SK-N-SH (cell line): Measurements from ENCODE around the gene SPON2. TPM values are rescaled to one million over a fixed set of nuclear protein-coding genes. Genes with fewer than 3 reads are reported as not detected.

Source experiments
- CTCF ChIA-PET: fragments of 300-600, 350-600 bp; formaldehyde crosslinking; extraction: SDS; loops from one replicate; lab custom pipeline; 2021; lab: Yijun Ruan, JAX
- POLR2A ChIA-PET: fragments of 350-600 bp; sonication (Branson Sonifier 250); formaldehyde crosslinking; extraction: SDS; loops from one replicate; lab custom pipeline; 2020; ENCODE audit warnings: antibody characterized with exemption, inconsistent platforms; lab: Yijun Ruan, JAX
- DNase-seq: peaks from one replicate; pipeline ENCODE4 v3.0.0; 2012
- H2AFZ ChIP-seq: fragments of 200-600 bp; sonication (generic); 2 replicates; pipeline ENCODE4 v1.8.1; 2016; ENCODE audit warnings: antibody characterized with exemption, mild to moderate bottlenecking, low read depth
- H3F3A ChIP-seq: fragments of 200-600 bp; sonication (generic); replicated peaks from 2 replicates; pipeline ENCODE3; 2016; ENCODE audit warnings: antibody characterized with exemption, mild to moderate bottlenecking; ENCODE audit not compliant: insufficient read depth
- H3K27ac ChIP-seq, 2 experiments: fragments of 200-500 bp in 1 of 2; fragments of 200-600 bp in 1 of 2; sonication (Bioruptor generic) in 1 of 2; sonication (generic), shearing (Covaris generic) in 1 of 2; 2 replicates each; pipeline versions ENCODE4 v1.5.1 to v1.6.1; 2014 to 2016; ENCODE audit warnings: low read depth in 2 of 2, inconsistent platforms in 1 of 2, low read length in 1 of 2, mild to moderate bottlenecking in 1 of 2, mixed read lengths in 1 of 2
- H3K27me3 ChIP-seq: fragments of 200-600 bp; sonication (generic), shearing (Covaris generic); 2 replicates; pipeline ENCODE4 v1.6.1; 2016; ENCODE audit warnings: mixed run types; ENCODE audit not compliant: insufficient read depth
- H3K36me3 ChIP-seq, 2 experiments: fragments of 200-500 bp in 1 of 2; fragments of 200-600 bp in 1 of 2; sonication (Bioruptor generic) in 1 of 2; sonication (generic) in 1 of 2; replicated peaks in 1 of 2; 2 replicates each; pipeline versions ENCODE3 to v1.5.1; 2014 to 2016; ENCODE audit warnings: low read length in 1 of 2, mild to moderate bottlenecking in 1 of 2; ENCODE audit not compliant: insufficient read depth in 2 of 2, control insufficient read depth in 1 of 2
- H3K4me1 ChIP-seq, 2 experiments: fragments of 200-500 bp in 1 of 2; fragments of 200-600 bp in 1 of 2; sonication (Bioruptor generic) in 1 of 2; sonication (generic), shearing (Covaris generic) in 1 of 2; 2 replicates each; pipeline versions ENCODE4 v1.5.1 to v1.6.1; 2014 to 2016; ENCODE audit warnings: low read depth in 1 of 2, low read length in 1 of 2, mixed run types in 1 of 2; ENCODE audit not compliant: insufficient read depth in 2 of 2, control insufficient read depth in 1 of 2
- H3K4me2 ChIP-seq: fragments of 200-600 bp; sonication (generic), shearing (Covaris generic); 2 replicates; pipeline ENCODE4 v1.6.1; 2017; ENCODE audit warnings: mixed run types
- H3K4me3 ChIP-seq, 2 experiments: fragments of 200-500 bp in 1 of 2; fragments of 200-600 bp in 1 of 2; sonication (Bioruptor generic) in 1 of 2; sonication (generic), shearing (Covaris generic) in 1 of 2; 2 replicates each; pipeline versions ENCODE4 v1.5.1 to v1.8.1; 2014 to 2016; ENCODE audit warnings: low read depth in 2 of 2, inconsistent platforms in 1 of 2, low read length in 1 of 2, mild to moderate bottlenecking in 1 of 2, mixed read lengths in 1 of 2, moderate library complexity in 1 of 2
- H3K79me2 ChIP-seq: fragments of 200-600 bp; sonication (generic); 2 replicates; pipeline ENCODE4 v1.8.1; 2017; ENCODE audit warnings: mild to moderate bottlenecking; ENCODE audit not compliant: insufficient read depth
- H3K9ac ChIP-seq: fragments of 200-600 bp; sonication (generic); 2 replicates; pipeline ENCODE4 v1.6.1; 2017; ENCODE audit warnings: mixed run types
- H3K9me2 ChIP-seq: fragments of 200-600 bp; sonication (generic); 2 replicates; pipeline ENCODE4 v1.6.1; 2017; ENCODE audit warnings: mixed run types
- H3K9me3 ChIP-seq: fragments of 200-600 bp; sonication (generic); 2 replicates; pipeline ENCODE4 v1.6.1; 2017; ENCODE audit warnings: mixed run types, mild to moderate bottlenecking, moderate library complexity
- H4K20me1 ChIP-seq: fragments of 200-600 bp; sonication (generic); 2 replicates; pipeline ENCODE4 v1.6.1; 2017; ENCODE audit warnings: mild to moderate bottlenecking, mixed run types; ENCODE audit not compliant: insufficient read depth
- ELF1 ChIP-seq: IDR thresholded peaks from 2 replicates; pipeline ENCODE4 v1.4.0; 2012
- FOSL2 ChIP-seq: IDR thresholded peaks from 2 replicates; pipeline ENCODE4 v1.4.0; 2012; ENCODE audit warnings: low read depth, mild to moderate bottlenecking, moderate library complexity, borderline replicate concordance
- FOXJ3 ChIP-seq: sonication (generic); formaldehyde crosslinking; IDR thresholded peaks from 2 replicates; pipeline ENCODE4 v1.5.1; 2020; ENCODE audit warnings: mild to moderate bottlenecking, missing genetic modification reagents
- FOXM1 ChIP-seq: IDR thresholded peaks from 2 replicates; pipeline ENCODE4 v1.4.0; 2012; ENCODE audit warnings: low read depth, mild to moderate bottlenecking
- MEF2A ChIP-seq: IDR thresholded peaks from 2 replicates; pipeline ENCODE4 v1.4.0; 2012; ENCODE audit warnings: low read depth, borderline replicate concordance
- MXI1 ChIP-seq: IDR thresholded peaks from 2 replicates; pipeline ENCODE4 v1.6.1; 2012; ENCODE audit warnings: mild to moderate bottlenecking, low read depth, low read length, improper control_type of control experiment
- NFIC ChIP-seq: IDR thresholded peaks from 2 replicates; pipeline ENCODE4 v1.4.0; 2012; ENCODE audit warnings: borderline replicate concordance
- POLR2AphosphoS5 ChIP-seq: IDR thresholded peaks from 2 replicates; pipeline ENCODE4 v1.6.1; 2012; ENCODE audit warnings: low read depth, low read length
- RAD21 ChIP-seq: IDR thresholded peaks from 2 replicates; pipeline ENCODE4 v1.6.1; 2012; ENCODE audit warnings: mild to moderate bottlenecking, low read length
- RFX5 ChIP-seq: IDR thresholded peaks from 2 replicates; pipeline ENCODE4 v1.6.1; 2012; ENCODE audit warnings: mild to moderate bottlenecking, improper control_type of control experiment, low read length
- SIN3A ChIP-seq: IDR thresholded peaks from 2 replicates; pipeline ENCODE4 v1.6.1; 2012; ENCODE audit warnings: low read depth, mild to moderate bottlenecking, low read length, moderate library complexity, borderline replicate concordance
- TCF12 ChIP-seq: IDR thresholded peaks from 2 replicates; pipeline ENCODE4 v1.4.0; 2012
- TEAD4 ChIP-seq: IDR thresholded peaks from 2 replicates; pipeline ENCODE4 v1.4.0; 2012; ENCODE audit warnings: mild to moderate bottlenecking, borderline replicate concordance; ENCODE audit not compliant: insufficient read depth
- ZBTB33 ChIP-seq: IDR thresholded peaks from 2 replicates; pipeline ENCODE4 v1.4.0; 2012; ENCODE audit warnings: low read depth, borderline replicate concordance
- WGBS: methylation state at CpG from one replicate; pipeline ENCODE4 v1.1.6; 2017; ENCODE audit warnings: low lambda C conversion rate; 5-methylcytosine and 5-hydroxymethylcytosine counted together
- polyA plus RNA-seq, 3 experiments: library from polyadenylated mRNA; depleted of rRNA; stranded (reverse); fragments of >200 nt; gene quantifications; 2 replicates each; pipeline ENCODE4 v1.2.3, GENCODE V29; 2012
- TF ChIP-seq, protein P1 (sequence below): fragments of 150-350 bp; IDR thresholded peaks from 2 replicates; pipeline ENCODE4 v1.6.1; 2017; ENCODE audit warnings: antibody characterized with exemption, low read length, low read depth, borderline replicate concordance

The SPON2 gene
- polyA plus RNA-seq, 1 of the 3 experiments (the other 2 are of a cell fraction) = 11.4 TPM

DNA sequence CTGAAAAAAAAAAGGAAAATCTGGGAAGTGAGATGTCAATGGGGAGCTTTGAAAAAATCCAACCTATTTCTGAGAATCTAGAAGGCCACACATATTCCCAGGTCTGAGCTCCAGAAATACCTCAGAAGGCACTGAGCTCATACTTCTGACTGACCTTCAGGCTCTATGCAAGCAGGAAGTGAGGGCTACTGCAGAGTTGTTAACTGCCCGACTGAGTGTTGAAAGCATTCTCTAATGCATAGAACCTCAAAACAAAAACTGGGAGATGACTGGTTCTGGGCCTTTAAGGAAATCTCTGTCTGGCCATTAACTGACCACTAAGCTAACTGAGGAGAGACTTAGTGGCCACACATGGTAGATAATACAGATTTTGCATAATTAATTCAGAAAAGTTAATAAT, 7.6 kb upstream of the SPON2 start:
- H3F3A ChIP-seq = no peaks in the 10 kb centered on the region
- DNase-seq = no peak
- POLR2A ChIA-PET = no interaction called here
- no peak overlapping the region for H3K4me3 ChIP-seq
- H4K20me1 ChIP-seq = no peaks in the 10 kb centered on the region
- CTCF ChIA-PET = interaction anchor here (4.7 kb wide), 1 partner anchor 13 kb away, joined by 23 read pairs; no protein-coding TSS in a partner anchor
- H3K9me3 ChIP-seq = peaks cover 13% of the 10 kb centered on the region; the same call in 1 of the 2 replicates
- 82% methylated on average over 1 of the region's 1 CpG for WGBS
- no peak overlapping the region for H3K4me2 ChIP-seq
- H3K79me2 ChIP-seq = no peaks in the 10 kb centered on the region
- H3K9me2 ChIP-seq = no peaks in the 10 kb centered on the region
- TF ChIP-seq ZBTB33 (no peak), TCF12 (no peak), POLR2AphosphoS5 (no peak), FOXM1 (no peak), FOSL2 (no peak), MXI1 (no peak), RFX5 (no peak), ELF1 (no peak), NFIC (no peak), SIN3A (no peak), TEAD4 (no peak), MEF2A (no peak), FOXJ3 (CRISPR knock-in tag) (no peak)
- TF ChIP-seq, protein P1, sequence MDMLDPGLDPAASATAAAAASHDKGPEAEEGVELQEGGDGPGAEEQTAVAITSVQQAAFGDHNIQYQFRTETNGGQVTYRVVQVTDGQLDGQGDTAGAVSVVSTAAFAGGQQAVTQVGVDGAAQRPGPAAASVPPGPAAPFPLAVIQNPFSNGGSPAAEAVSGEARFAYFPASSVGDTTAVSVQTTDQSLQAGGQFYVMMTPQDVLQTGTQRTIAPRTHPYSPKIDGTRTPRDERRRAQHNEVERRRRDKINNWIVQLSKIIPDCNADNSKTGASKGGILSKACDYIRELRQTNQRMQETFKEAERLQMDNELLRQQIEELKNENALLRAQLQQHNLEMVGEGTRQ = no peak
- TF ChIP-seq, all 33 proteins: peak for 0
- H3K9ac ChIP-seq = no peak overlapping the region
- H3K36me3 ChIP-seq = peaks cover 0 to 7% of the 10 kb centered on the region in 2 experiments
- H3K4me1 ChIP-seq = no peaks in the 10 kb centered on the region
- H3K27ac ChIP-seq = no peak overlapping the region
- H2AFZ ChIP-seq = no peak overlapping the region
- H3K27me3 ChIP-seq = no peaks in the 10 kb centered on the region

DNA sequence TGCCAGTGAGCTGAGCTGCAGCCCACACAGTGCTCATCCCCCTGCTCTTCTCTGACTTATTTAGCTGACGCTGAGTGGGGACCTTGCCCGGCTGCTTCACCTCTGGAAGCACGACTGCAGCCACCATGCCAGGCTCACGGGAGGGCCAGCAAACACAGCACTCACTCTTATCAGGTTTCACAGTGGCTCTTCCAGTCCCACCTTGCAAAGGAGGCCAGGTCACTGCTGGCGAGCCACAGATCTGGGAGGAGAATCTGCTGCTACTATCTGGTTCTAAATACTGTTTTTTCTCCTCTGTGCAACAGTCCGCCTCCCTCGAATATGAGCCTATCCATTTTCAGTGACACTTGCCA, 6.7 kb upstream of the SPON2 start:
- POLR2A ChIA-PET = interaction anchor here (0.6 kb wide), 1 partner anchor 9 kb away, joined by 3 read pairs; no protein-coding TSS in a partner anchor
- no peak overlapping the region for H3K4me2 ChIP-seq
- no peaks in the 10 kb centered on the region for H3F3A ChIP-seq
- H3K27me3 ChIP-seq = no peaks in the 10 kb centered on the region
- CTCF ChIA-PET = interaction anchor here (4.7 kb wide), 1 partner anchor 12 kb away, joined by 23 read pairs; no protein-coding TSS in a partner anchor
- WGBS = 65% methylated on average over 6 of the region's 7 CpGs
- no peak overlapping the region for H3K9ac ChIP-seq
- no peak for TF ChIP-seq MEF2A
- no peak for TF ChIP-seq MXI1
- TF ChIP-seq RAD21 = no peak
- TF ChIP-seq ZBTB33 = no peak
- peaks cover 0 to 7% of the 10 kb centered on the region in 2 experiments for H3K36me3 ChIP-seq
- H3K9me2 ChIP-seq = no peaks in the 10 kb centered on the region
- no peak for DNase-seq
- peaks cover 13% of the 10 kb centered on the region; the same call in 1 of the 2 replicates for H3K9me3 ChIP-seq
- H2AFZ ChIP-seq = no peak overlapping the region
- no peaks in the 10 kb centered on the region for H4K20me1 ChIP-seq
- H3K27ac ChIP-seq = no peak overlapping the region
- no peaks in the 10 kb centered on the region for H3K79me2 ChIP-seq
- H3K4me1 ChIP-seq = no peaks in the 10 kb centered on the region
- H3K4me3 ChIP-seq = no peak overlapping the region
